ENCODE results near the gene UBALD1.

UBALD1 gene

GRCh38 chr16:4614571-4615383 is at the start of gene UBALD1:
Gene UBALD1, minus strand, starts transcription at chr16:4614888. Its CDS starts 91 bp downstream, at chr16:4614797.
- DNase-seq (ENCODE audit: low spot score): peak; percentile 89

- no peak for DNase-seq (ENCODE audit: low spot score)
Measured at GRCh38 chr16:4663777-4664465, 49.2 kb upstream of the UBALD1 start.

- no peak for DNase-seq (ENCODE audit: low spot score)
Measured at GRCh38 chr16:4663465-4663776, 48.7 kb upstream of the UBALD1 start.

GRCh38 chr16:4661661-4662060 is 47.0 kb upstream of the UBALD1 start:
- no peak for DNase-seq (ENCODE audit: low spot score)

- DNase-seq (ENCODE audit: low spot score): no peak
Measured at GRCh38 chr16:4660454-4661007, 45.8 kb upstream of the UBALD1 start.

GRCh38 chr16:4659363-4660353 is 45.0 kb upstream of the UBALD1 start:
- DNase-seq (ENCODE audit: low spot score): no peak

- DNase-seq (ENCODE audit: low spot score): no peak
Measured at GRCh38 chr16:4656695-4657686, 42.3 kb upstream of the UBALD1 start.

GRCh38 chr16:4656221-4656620 is 41.5 kb upstream of the UBALD1 start:
- DNase-seq (ENCODE audit: low spot score): no peak

- no peak for DNase-seq (ENCODE audit: low spot score)
Measured at GRCh38 chr16:4655801-4656200, 41.1 kb upstream of the UBALD1 start.

GRCh38 chr16:4654964-4655590 is 40.4 kb upstream of the UBALD1 start:
- DNase-seq (ENCODE audit: low spot score): no peak

- DNase-seq (ENCODE audit: low spot score): no peak
Measured at GRCh38 chr16:4654011-4654963, 39.6 kb upstream of the UBALD1 start.

- no peak for DNase-seq (ENCODE audit: low spot score)
Measured at GRCh38 chr16:4652561-4652960, 37.9 kb upstream of the UBALD1 start.

GRCh38 chr16:4651827-4652226 is 37.1 kb upstream of the UBALD1 start:
- DNase-seq (ENCODE audit: low spot score): no peak

GRCh38 chr16:4650443-4651074 is 35.9 kb upstream of the UBALD1 start:
- DNase-seq (ENCODE audit: low spot score): peak; percentile 82

GRCh38 chr16:4649744-4650442 is 35.2 kb upstream of the UBALD1 start:
- no peak for DNase-seq (ENCODE audit: low spot score)

GRCh38 chr16:4648917-4649316 is 34.2 kb upstream of the UBALD1 start:
- no peak for DNase-seq (ENCODE audit: low spot score)

GRCh38 chr16:4647644-4647980 is 32.9 kb upstream of the UBALD1 start:
- DNase-seq (ENCODE audit: low spot score): no peak
